Breast epithelium (tissue), 3 donors: Measurements from ENCODE around the gene VPS33B.

ENCODE experiments used
- CTCF ChIP-seq, 3 donors: fragments of 450-650 bp; IDR thresholded peaks; one replicate each; pipeline ENCODE4 v1.5.1; 2016 to 2017; ENCODE audit warnings: antibody characterized with exemption in 3 of 3, mild to moderate bottlenecking in 3 of 3, moderate library complexity in 3 of 3
- POLR2A ChIP-seq: fragments of 450-650 bp; IDR thresholded peaks from one replicate; pipeline ENCODE4 v1.6.1; 2016; ENCODE audit warnings: antibody characterized with exemption, mild to moderate bottlenecking, moderate library complexity

GRCh38 chr15:91043202-91043874, 20.9 kb upstream of the VPS33B start:
- TF ChIP-seq CTCF (IDR thresholded peaks at IDR 0.05) (no peak), POLR2A (no peak)
